ENCODE results near the gene PRM2.
A peak's percentile ranks its signal among the peaks of the same experiment; 100 is the strongest.

PRM2 gene

GRCh38 chr16:11276143-11276895, at the start of gene PRM2:
PRM2 (minus strand) TSS chr16:11276480; CDS start chr16:11276370, 110 bp downstream.
- H3K9me3 ChIP-seq (ENCODE audit: insufficient read depth, low read depth, low read length): no peaks in the 10 kb centered on the region
- H3K36me3 ChIP-seq (ENCODE audit: insufficient read depth, low read depth, low read length): no peaks in the 10 kb centered on the region
- peaks cover 7% of the 10 kb centered on the region; the same call in 1 of the 2 replicates for H3K4me1 ChIP-seq (ENCODE audit: insufficient read depth, low read length)
- no peak within 1 kb of the TSS for H3K9ac ChIP-seq (ENCODE audit: low read depth, low read length)
- no peaks in the 10 kb centered on the region for H3K27me3 ChIP-seq (ENCODE audit: insufficient read depth, low read length)
- no peak within 1 kb of the TSS for H3K27ac ChIP-seq (ENCODE audit: low read length)
- H3K4me3 ChIP-seq (ENCODE audit: low read length): no peak within 1 kb of the TSS

DNA sequence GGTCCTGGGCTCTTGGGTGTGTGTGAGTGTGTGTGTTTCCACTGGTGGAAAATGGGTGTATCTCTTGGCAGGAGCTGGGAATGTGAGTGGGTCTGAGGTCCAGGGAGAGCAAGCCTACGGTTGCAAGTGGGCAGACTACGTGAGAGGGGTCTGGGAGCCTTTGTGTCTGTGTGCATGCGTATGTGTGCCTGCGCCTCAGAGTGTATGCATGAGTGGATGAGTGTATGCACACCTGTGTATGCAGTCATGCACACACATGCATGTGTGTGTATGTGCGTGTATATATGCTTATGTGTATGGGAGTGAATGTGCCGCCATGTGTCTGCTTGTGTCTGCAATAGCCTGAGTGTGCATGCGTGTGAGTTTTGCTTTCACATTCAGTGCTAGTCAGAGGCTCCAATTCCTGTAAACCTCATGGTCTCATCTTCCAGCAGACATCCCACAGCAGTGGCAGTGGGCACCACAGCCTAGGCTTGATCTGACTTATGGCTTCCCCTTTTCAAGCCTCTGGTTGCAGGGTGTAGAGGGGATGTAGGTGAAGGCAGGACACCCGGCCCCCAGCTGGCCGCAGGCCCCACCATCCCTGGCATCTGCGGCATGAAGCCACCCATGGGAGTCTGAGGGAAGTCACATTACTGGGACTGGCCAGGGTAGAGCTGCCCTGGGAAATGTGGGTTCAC, 49.3 kb upstream of the PRM2 start:
- Histone ChIP-seq H3K4me1 (ENCODE audit: insufficient read depth, low read length) (peaks cover 23% of the 10 kb centered on the region; the same call in 1 of the 2 replicates), H3K9me3 (ENCODE audit: insufficient read depth, low read depth, low read length) (no peaks in the 10 kb centered on the region), H3K4me3 (ENCODE audit: low read length) (no peak overlapping the region), H3K36me3 (ENCODE audit: insufficient read depth, low read depth, low read length) (no peaks in the 10 kb centered on the region), H3K27me3 (ENCODE audit: insufficient read depth, low read length) (no peaks in the 10 kb centered on the region), H3K27ac (ENCODE audit: low read length) (no peak overlapping the region), H3K9ac (ENCODE audit: low read depth, low read length) (no peak overlapping the region)

DNA sequence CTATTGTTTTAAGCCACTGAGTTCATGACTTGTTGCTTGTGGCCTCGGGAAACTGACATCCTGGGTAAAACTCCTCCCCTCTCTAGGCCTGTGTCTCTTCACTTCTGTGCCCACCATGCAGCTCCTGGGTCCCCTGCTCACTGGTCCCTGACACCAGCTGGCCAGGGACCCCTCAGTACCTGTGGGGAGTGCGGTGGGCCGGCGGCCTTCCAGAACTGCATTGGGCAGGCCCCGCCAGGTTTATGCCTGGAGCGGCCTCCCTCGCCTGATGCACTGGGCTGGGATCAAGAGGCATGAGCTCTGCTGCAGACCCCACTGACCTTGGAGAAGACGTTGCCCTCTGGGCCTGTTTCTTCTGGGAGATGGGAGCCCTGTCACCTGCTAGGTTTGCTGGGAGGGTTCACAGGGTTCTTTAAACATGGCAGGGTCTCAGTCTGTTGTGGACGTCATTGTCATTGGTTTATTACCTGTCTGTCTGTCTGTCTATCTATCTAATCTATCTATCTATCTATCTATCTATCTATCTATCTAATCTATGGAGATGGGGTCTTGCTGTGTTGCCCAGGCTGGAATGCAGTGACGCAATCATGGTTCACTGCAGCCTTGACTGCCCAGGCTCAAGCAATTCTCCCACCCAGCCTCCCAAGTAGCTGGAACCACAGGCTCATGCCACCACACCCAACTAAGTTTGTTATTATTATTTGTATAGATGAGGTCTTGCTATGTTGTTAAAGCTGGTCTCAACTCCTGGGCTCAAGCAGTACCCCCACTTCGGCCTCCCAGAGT, 47.5 kb upstream of the PRM2 start:
- H3K4me3 ChIP-seq (ENCODE audit: low read length): no peak overlapping the region
- H3K9me3 ChIP-seq (ENCODE audit: insufficient read depth, low read depth, low read length): no peaks in the 10 kb centered on the region
- peaks cover 15% of the 10 kb centered on the region; the same call in 1 of the 2 replicates for H3K4me1 ChIP-seq (ENCODE audit: insufficient read depth, low read length)
- no peaks in the 10 kb centered on the region for H3K36me3 ChIP-seq (ENCODE audit: insufficient read depth, low read depth, low read length)
- no peaks in the 10 kb centered on the region for H3K27me3 ChIP-seq (ENCODE audit: insufficient read depth, low read length)
- no peak overlapping the region for H3K27ac ChIP-seq (ENCODE audit: low read length)
- no peak overlapping the region for H3K9ac ChIP-seq (ENCODE audit: low read depth, low read length)

- no peak overlapping the region for H3K4me3 ChIP-seq (ENCODE audit: low read length)
- H3K36me3 ChIP-seq (ENCODE audit: insufficient read depth, low read depth, low read length): no peaks in the 10 kb centered on the region
- H3K9ac ChIP-seq (ENCODE audit: low read depth, low read length): no peak overlapping the region
- no peak overlapping the region for H3K27ac ChIP-seq (ENCODE audit: low read length)
- no peaks in the 10 kb centered on the region for H3K27me3 ChIP-seq (ENCODE audit: insufficient read depth, low read length)
- H3K9me3 ChIP-seq (ENCODE audit: insufficient read depth, low read depth, low read length): no peaks in the 10 kb centered on the region
- peaks cover 8% of the 10 kb centered on the region; the same call in 1 of the 2 replicates for H3K4me1 ChIP-seq (ENCODE audit: insufficient read depth, low read length)
These were observed 46.5 kb upstream of the PRM2 start for GRCh38 chr16:11322823-11323222.

DNA sequence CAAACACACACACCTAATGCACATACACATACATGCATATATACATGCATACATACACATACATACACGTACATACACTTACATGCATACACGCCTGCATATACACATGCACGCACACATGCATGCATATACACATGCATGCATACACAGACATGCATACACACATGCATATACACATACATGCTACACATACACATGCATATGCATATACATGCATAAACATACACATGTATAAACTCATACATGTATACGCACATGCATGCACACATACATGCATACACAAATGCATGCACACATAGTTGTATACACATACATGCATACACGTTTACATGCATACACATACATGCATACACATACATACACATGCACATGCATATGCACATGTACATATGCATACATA, 45.4 kb upstream of the PRM2 start:
- Histone ChIP-seq H3K4me1 (ENCODE audit: insufficient read depth, low read length) (peaks cover 3% of the 10 kb centered on the region; the same call in 1 of the 2 replicates), H3K4me3 (ENCODE audit: low read length) (no peak overlapping the region), H3K27ac (ENCODE audit: low read length) (no peak overlapping the region), H3K9me3 (ENCODE audit: insufficient read depth, low read depth, low read length) (no peaks in the 10 kb centered on the region), H3K27me3 (ENCODE audit: insufficient read depth, low read length) (no peaks in the 10 kb centered on the region), H3K36me3 (ENCODE audit: insufficient read depth, low read depth, low read length) (no peaks in the 10 kb centered on the region), H3K9ac (ENCODE audit: low read depth, low read length) (no peak overlapping the region)

GRCh38 chr16:11320170-11320569, 43.9 kb upstream of the PRM2 start:
- Histone ChIP-seq H3K4me1 (ENCODE audit: insufficient read depth, low read length) (peaks cover 11% of the 10 kb centered on the region), H3K9ac (ENCODE audit: low read depth, low read length) (no peak overlapping the region), H3K36me3 (ENCODE audit: insufficient read depth, low read depth, low read length) (no peaks in the 10 kb centered on the region), H3K9me3 (ENCODE audit: insufficient read depth, low read depth, low read length) (no peaks in the 10 kb centered on the region), H3K27me3 (ENCODE audit: insufficient read depth, low read length) (no peaks in the 10 kb centered on the region), H3K27ac (ENCODE audit: low read length) (no peak overlapping the region), H3K4me3 (ENCODE audit: low read length) (no peak overlapping the region)

DNA sequence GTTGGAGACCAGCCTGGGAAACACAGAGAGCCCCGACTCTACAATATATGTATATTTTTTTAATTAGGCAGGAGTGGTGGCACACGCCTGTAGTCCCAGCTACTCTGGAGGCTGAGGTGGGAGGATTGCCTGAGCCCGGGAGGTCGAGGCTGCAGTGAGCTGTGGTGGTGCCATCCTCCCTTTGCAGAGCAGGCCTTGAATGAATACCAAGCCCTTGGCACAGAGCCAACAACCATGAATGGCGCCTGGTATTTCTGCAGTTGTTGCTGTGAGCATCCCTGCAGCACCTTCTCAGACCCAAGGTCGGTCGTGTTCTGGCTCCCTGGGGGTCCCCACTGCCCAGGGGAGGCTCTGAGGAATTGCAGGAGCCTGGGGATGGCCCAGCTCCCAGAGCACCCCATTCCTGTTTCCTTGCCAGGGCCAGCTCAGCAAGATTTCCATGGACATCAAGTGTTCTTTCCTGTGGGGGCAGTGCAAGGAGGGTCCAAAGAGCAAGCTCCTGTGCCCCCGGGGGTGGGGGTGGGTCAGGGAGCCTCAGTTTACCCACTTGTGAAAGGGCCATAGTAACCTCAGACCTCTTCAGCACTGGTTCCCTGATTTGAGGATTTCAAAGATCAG, 43.4 kb upstream of the PRM2 start:
- Histone ChIP-seq H3K9me3 (ENCODE audit: insufficient read depth, low read depth, low read length) (no peaks in the 10 kb centered on the region), H3K9ac (ENCODE audit: low read depth, low read length) (no peak overlapping the region), H3K36me3 (ENCODE audit: insufficient read depth, low read depth, low read length) (no peaks in the 10 kb centered on the region), H3K27ac (ENCODE audit: low read length) (no peak overlapping the region), H3K27me3 (ENCODE audit: insufficient read depth, low read length) (no peaks in the 10 kb centered on the region), H3K4me3 (ENCODE audit: low read length) (no peak overlapping the region), H3K4me1 (ENCODE audit: insufficient read depth, low read length) (peaks cover 16% of the 10 kb centered on the region)

- H3K27ac ChIP-seq (ENCODE audit: low read length): no peak overlapping the region
- H3K4me1 ChIP-seq (ENCODE audit: insufficient read depth, low read length): peaks cover 22% of the 10 kb centered on the region
- H3K4me3 ChIP-seq (ENCODE audit: low read length): no peak overlapping the region
- H3K36me3 ChIP-seq (ENCODE audit: insufficient read depth, low read depth, low read length): no peaks in the 10 kb centered on the region
- no peak overlapping the region for H3K9ac ChIP-seq (ENCODE audit: low read depth, low read length)
- no peaks in the 10 kb centered on the region for H3K27me3 ChIP-seq (ENCODE audit: insufficient read depth, low read length)
- no peaks in the 10 kb centered on the region for H3K9me3 ChIP-seq (ENCODE audit: insufficient read depth, low read depth, low read length)
These were observed 42.5 kb upstream of the PRM2 start for GRCh38 chr16:11318817-11319216.

- Histone ChIP-seq H3K27ac (ENCODE audit: low read length) (peak overlapping the region; percentile 77), H3K9me3 (ENCODE audit: insufficient read depth, low read depth, low read length) (no peaks in the 10 kb centered on the region), H3K27me3 (ENCODE audit: insufficient read depth, low read length) (no peaks in the 10 kb centered on the region), H3K4me1 (ENCODE audit: insufficient read depth, low read length) (peaks cover 37% of the 10 kb centered on the region), H3K9ac (ENCODE audit: low read depth, low read length) (peak overlapping the region; percentile 71; the same call in 1 of the 2 replicates), H3K4me3 (ENCODE audit: low read length) (peak overlapping the region; percentile 52), H3K36me3 (ENCODE audit: insufficient read depth, low read depth, low read length) (no peaks in the 10 kb centered on the region)
These were observed 40.2 kb upstream of the PRM2 start for GRCh38 chr16:11316331-11317015.

- H3K9ac ChIP-seq (ENCODE audit: low read depth, low read length): peak overlapping the region; percentile 71; the same call in 1 of the 2 replicates
- H3K36me3 ChIP-seq (ENCODE audit: insufficient read depth, low read depth, low read length): no peaks in the 10 kb centered on the region
- peak overlapping the region; percentile 52; the same call in 1 of the 2 replicates for H3K4me3 ChIP-seq (ENCODE audit: low read length)
- no peaks in the 10 kb centered on the region for H3K27me3 ChIP-seq (ENCODE audit: insufficient read depth, low read length)
- H3K27ac ChIP-seq (ENCODE audit: low read length): peak overlapping the region; percentile 88
- peaks cover 37% of the 10 kb centered on the region for H3K4me1 ChIP-seq (ENCODE audit: insufficient read depth, low read length)
- H3K9me3 ChIP-seq (ENCODE audit: insufficient read depth, low read depth, low read length): no peaks in the 10 kb centered on the region
These were observed 39.2 kb upstream of the PRM2 start for GRCh38 chr16:11315510-11315909.
